ENCODE results near the gene TMC6.

The TMC6 gene

GRCh38 chr17:78108726-78109488 lies 19.6 kb downstream of the TMC6 start:
- peaks cover 38% of the 10 kb centered on the region for H3K36me3 ChIP-seq (ENCODE audit: control insufficient read depth, insufficient read depth, low read length)
- DNase-seq (ENCODE audit: extremely low read depth, insufficient read length): no peak

GRCh38 chr17:78107976-78108725 lies 20.4 kb downstream of the TMC6 start:
- TF ChIP-seq CTCF (IDR thresholded peaks at IDR 0.05; ENCODE audit: insufficient read depth, low read length, poor library complexity, severe bottlenecking): no peak
- DNase-seq (ENCODE audit: extremely low read depth, insufficient read length): no peak
- Histone ChIP-seq H3K27me3 (replicated peaks; ENCODE audit: control insufficient read depth, insufficient read depth, low read length) (no peaks in the 10 kb centered on the region), H3K36me3 (ENCODE audit: control insufficient read depth, insufficient read depth, low read length) (peaks cover 35% of the 10 kb centered on the region), H3K4me3 (replicated peaks; ENCODE audit: low read depth, low read length) (no peak overlapping the region)

More at GRCh38 chr17:78108726-78109488, 19.6 kb downstream of the TMC6 start:
- H3K4me3 ChIP-seq (replicated peaks; ENCODE audit: low read depth, low read length): no peak overlapping the region
- no peak for TF ChIP-seq CTCF (IDR thresholded peaks at IDR 0.05; ENCODE audit: insufficient read depth, low read length, poor library complexity, severe bottlenecking)
- H3K27me3 ChIP-seq (replicated peaks; ENCODE audit: control insufficient read depth, insufficient read depth, low read length): no peaks in the 10 kb centered on the region

GRCh38 chr17:78107457-78107856 lies 21.1 kb downstream of the TMC6 start:
- peaks cover 30% of the 10 kb centered on the region for H3K36me3 ChIP-seq (ENCODE audit: control insufficient read depth, insufficient read depth, low read length)
- H3K27me3 ChIP-seq (replicated peaks; ENCODE audit: control insufficient read depth, insufficient read depth, low read length): no peaks in the 10 kb centered on the region
- TF ChIP-seq CTCF (IDR thresholded peaks at IDR 0.05; ENCODE audit: insufficient read depth, low read length, poor library complexity, severe bottlenecking): no peak
- DNase-seq (ENCODE audit: extremely low read depth, insufficient read length): no peak
- H3K4me3 ChIP-seq (replicated peaks; ENCODE audit: low read depth, low read length): no peak overlapping the region

GRCh38 chr17:78106211-78106610 lies 22.3 kb downstream of the TMC6 start:
- H3K36me3 ChIP-seq (ENCODE audit: control insufficient read depth, insufficient read depth, low read length): peaks cover 19% of the 10 kb centered on the region
- TF ChIP-seq CTCF (IDR thresholded peaks at IDR 0.05; ENCODE audit: insufficient read depth, low read length, poor library complexity, severe bottlenecking): no peak
- no peak for DNase-seq (ENCODE audit: extremely low read depth, insufficient read length)
- no peak overlapping the region for H3K4me3 ChIP-seq (replicated peaks; ENCODE audit: low read depth, low read length)
- no peaks in the 10 kb centered on the region for H3K27me3 ChIP-seq (replicated peaks; ENCODE audit: control insufficient read depth, insufficient read depth, low read length)

- Histone ChIP-seq H3K36me3 (ENCODE audit: control insufficient read depth, insufficient read depth, low read length) (peaks cover 12% of the 10 kb centered on the region), H3K27me3 (replicated peaks; ENCODE audit: control insufficient read depth, insufficient read depth, low read length) (no peaks in the 10 kb centered on the region), H3K4me3 (replicated peaks; ENCODE audit: low read depth, low read length) (no peak overlapping the region)
- DNase-seq (ENCODE audit: extremely low read depth, insufficient read length): no peak
- no peak for TF ChIP-seq CTCF (IDR thresholded peaks at IDR 0.05; ENCODE audit: insufficient read depth, low read length, poor library complexity, severe bottlenecking)
These were observed 23.0 kb downstream of the TMC6 start for GRCh38 chr17:78105551-78105950.
